Stimulated activated CD4-positive, alpha-beta T cell treated with anti-CD3 and anti-CD28 coated beads, TNF-alpha, amount 100 ng/mL, for 24 hours (primary cell): Measurements from ENCODE around the gene MEIS3.

Source experiments
- DNase-seq, 3 experiments: peaks; one replicate each; pipeline ENCODE4 v3.0.0-alpha.2; 2020; ENCODE audit warnings: low read depth in 3 of 3

MEIS3 gene

DNA sequence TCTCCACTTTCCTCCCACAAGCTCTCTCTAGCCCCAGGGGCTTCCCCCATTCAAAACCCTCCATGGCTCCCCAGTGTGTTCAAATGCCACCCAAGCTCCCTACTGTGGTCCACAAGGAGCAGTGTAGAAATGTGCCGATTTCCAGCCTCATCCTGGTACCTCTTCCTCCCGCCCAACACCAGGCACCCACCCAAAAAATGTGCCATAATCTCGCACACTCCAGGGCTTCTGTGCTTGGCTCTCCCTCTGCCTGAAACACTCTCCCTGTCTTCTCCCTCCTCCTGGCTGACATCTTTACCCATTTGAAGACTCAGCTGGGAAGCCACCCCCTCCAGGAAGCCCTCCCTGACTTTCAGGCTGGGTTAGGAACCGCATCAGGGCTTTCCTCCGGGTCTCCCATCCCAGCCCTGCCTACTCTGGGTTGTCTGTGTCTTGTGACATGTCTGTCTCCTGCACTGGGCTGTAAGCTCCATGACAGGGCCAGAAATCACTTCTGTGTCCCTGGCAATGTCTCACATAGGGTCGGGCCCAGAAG, 16.6 kb upstream of the MEIS3 start:
- no peak for DNase-seq

DNA sequence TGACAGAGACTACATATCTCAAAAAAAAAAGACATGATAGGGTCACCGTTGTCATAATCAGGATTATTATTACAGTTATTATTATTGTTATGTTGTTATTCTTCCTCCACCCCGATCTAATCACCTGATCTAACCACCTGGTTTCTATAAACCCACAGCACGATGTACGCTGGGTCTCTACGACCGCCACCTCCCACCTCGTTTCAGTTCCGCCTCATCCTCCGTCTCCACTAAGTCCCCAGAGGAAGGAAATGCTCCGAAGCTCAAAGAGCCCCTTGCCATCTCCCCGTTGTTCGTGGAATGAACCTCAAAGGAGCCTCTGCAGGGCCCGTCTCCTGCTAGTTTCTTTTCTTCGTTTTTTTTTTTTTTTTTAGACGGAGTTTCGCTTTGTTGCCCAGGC, 15.9 kb upstream of the MEIS3 start:
- no peak for DNase-seq

DNA sequence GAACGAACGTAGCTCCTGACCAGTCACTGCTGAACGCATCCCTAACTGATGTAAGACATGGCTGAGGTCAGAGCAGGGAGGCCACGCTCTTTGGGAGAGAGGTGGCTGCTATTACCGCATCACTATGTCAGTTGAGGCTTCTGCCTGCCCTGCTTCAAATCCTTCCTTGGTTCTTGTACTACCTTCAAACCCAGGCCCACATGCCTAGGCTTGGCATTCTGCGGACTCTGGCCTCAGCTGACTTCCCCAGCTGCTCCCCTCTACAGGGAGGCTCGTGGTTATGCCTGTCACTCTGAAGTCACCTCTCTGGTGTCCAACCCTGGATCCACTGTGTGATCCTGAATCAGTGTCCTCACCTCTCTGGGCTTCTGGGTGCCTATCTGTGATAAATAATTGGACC, 14.8 kb upstream of the MEIS3 start:
- no peak for DNase-seq

DNA sequence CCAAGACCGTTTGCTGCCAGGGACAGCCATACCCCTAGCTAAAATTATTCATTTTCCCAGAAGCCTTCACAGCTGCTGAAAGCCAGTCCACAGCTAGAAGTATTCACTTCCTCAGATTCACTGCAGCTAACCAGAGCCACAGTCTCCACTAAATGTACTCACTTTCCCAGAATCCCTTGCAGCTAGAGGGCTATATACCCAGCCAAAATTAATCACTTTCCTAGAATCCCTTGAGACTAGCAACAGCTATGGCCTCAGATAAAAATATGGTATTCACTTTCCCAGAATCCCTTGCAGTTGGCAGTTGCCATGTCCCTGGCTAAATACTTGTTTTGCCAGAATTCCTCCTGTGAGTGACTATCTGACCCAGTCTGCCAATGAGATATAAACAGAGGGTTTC, 13.8 kb upstream of the MEIS3 start:
- no peak for DNase-seq

DNA sequence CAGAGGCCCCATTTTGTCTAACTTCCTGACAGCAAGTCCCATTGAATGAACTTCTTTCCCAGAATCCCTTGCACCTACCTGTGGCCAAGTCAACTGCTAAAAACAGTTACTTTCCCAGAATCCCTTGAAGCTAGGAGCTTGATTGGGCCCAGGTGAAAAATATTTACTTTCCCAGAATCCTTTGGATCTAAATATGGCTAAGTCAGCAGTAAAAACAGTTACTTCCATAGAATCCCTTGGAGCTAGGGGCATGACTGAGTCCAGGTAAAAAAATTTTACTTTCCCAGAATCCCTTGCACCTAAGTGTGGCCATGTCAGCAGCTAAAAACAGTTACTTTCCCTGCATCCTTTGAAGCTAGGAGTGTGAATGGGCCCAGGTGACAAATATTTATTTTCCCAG, 13.2 kb upstream of the MEIS3 start:
- no peak for DNase-seq

DNA sequence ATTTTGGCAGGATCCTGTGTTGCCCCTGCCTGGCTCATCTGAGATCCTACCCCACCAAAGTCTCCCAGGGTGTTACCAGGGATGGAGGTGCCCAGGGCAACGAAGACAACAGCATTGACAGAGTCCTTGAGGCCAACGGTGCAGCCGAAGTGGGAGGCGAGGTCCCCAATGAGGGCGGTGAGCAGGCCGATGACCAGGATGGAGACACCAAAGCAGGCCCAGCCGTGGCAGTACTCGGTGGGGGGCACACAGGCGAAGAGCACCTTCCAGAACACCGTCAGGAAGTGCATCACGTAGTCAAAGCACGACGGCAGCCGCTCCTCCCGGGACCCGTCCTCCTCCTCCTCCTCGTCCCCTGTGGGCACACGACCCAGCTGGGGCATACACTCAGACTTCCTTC, 12.8 kb upstream of the MEIS3 start:
- DNase-seq = no peak

DNA sequence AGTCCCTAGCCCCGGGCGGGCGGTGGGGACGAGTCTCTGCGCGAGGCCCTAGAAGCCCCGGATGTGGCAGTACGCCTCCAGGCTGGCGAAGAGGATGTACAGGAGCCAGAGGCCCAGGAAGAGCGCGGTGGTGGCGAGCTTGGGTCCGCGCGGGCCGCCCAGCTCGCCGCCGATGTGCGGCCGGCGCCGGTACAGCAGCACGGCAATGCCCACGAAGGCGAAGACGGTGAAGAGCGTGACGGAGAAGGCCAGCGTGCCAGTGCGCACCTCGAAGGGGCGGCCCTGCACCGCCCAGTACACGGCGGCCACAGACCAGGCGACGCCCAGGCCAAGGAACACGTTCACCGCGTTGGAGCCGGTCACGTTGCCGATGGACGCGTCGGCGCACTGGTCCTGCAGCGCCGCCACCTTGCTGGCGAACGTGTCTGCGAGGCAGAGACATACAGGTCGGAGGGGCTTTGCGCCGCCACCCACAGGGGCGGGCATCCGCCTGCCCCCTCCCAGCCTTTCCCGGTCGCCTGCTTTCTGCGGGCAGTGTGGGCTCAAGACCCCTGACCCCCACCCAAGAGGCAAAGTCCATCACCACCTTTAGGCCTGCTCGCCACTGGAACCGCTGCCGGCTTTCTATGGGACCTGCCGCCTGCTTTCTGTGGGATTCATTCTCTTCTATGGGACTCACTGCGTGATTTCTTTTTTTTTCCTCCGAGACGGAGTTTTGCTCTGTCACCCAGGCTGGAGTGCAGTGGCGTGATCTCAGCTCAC, 10.9 kb upstream of the MEIS3 start:
- DNase-seq = peak in 1 of 3 experiments; percentile 26

DNA sequence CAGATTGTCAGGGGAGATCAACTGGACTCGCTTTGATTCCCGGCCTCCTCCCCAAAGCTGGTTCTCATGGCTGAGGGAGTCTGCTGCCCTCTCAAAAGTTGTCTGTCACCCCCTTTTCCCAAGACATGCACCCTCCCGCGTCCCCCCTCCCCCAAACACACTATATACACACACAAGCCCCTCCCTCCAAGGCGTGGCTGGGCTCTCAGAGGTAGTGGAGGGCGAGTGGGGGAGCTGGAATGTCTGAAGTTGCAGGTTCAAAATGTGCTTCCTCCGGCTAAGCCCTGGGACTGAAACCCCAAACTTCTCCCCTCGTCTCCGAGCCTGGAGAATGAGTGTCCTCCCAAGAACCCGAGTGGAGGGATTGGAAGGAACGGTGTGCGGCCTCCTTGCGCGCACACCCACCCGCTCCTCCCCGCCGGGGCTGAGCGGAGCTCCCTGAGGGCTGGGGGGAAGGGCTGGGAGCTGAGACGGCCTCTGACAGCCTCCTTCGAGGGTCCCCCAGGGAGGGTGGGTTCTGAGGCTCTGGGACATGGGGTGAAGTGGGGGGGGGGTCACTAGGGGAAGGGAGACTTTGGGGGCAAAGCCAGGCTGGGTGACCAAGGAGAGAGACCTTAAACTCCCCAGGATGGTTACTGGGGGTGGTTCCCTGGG, 9.9 kb upstream of the MEIS3 start:
- DNase-seq = no peak

DNA sequence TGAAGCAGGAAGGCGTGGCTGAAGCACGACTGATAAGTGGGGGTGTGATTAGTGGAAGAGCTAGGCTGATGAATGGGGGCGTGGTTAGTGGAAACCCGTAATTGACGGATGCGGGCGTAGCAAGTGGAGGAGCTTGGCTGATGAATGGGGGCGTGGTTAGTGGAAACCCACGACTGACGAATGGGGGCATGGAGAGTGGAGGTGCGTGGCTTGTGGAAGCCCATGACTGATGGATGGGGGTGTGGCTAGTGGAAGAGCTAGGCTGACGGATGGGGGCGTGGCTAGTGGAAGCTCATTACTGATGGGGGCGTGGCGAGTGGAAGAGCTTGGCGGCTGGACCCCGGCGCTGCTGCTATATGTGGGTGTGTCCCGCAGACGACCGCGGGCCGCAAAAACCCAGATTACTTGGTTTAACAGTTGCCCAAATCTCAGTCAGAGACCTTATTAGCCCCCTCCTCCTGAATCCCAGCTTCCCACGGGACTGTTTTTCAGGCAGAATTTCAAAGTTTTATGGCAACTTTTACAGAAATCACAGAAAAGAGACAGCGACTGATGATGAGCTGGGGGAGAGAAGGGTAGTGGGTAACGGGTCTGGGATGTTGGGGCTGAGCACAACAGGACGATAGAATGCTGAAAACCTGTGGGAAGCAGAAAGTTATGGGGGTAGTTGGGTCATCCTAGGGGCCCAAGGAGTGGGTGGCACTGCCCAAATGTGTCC, 9.0 kb upstream of the MEIS3 start:
- peak; percentile 74 to 87 (median 75) for DNase-seq

DNA sequence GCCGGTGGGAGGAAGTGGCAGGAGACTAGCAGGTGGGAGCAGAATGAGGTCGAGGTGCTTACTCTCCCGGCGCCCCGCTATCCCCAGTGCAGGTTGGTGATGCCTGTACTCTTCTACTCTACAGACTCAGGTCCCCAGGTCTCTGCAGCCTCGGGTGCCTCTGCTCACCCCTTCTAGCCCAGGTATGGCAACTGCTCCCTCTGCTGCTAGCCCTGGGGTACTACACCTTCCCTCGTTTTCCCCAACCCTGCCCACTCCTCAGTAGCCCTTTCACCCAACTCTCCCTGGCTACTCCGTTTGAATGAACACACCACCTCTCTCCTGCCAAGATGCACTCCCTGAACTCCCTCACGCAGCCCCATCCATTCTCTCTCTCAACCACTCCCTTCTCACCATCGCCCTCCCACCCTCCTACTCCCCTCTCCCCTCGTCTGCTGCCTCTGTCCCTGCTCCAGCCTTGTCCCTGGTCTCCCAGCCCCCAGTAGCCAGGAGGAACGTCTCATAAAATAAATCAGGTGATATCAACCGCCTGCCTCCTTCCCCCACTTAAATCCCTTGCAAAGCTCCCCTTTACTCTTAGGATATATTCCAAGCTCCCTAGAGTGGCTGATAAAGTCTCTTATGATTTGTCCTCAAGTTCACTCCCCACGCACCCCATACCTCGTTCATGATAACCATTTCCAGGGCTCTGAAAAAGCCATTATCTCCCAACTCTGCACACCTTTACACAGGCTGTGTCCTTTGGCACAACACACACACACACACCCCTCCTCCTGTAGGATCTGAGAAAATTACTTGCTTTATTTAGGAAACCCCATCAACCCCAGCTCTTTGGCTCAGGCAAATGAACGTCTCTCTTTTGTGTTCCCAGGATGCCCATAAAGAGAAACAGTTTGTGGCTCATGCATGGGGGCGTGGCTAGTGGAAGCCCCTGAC, 8.2 kb upstream of the MEIS3 start:
- DNase-seq = peak; percentile 52 to 71 (median 56)

DNA sequence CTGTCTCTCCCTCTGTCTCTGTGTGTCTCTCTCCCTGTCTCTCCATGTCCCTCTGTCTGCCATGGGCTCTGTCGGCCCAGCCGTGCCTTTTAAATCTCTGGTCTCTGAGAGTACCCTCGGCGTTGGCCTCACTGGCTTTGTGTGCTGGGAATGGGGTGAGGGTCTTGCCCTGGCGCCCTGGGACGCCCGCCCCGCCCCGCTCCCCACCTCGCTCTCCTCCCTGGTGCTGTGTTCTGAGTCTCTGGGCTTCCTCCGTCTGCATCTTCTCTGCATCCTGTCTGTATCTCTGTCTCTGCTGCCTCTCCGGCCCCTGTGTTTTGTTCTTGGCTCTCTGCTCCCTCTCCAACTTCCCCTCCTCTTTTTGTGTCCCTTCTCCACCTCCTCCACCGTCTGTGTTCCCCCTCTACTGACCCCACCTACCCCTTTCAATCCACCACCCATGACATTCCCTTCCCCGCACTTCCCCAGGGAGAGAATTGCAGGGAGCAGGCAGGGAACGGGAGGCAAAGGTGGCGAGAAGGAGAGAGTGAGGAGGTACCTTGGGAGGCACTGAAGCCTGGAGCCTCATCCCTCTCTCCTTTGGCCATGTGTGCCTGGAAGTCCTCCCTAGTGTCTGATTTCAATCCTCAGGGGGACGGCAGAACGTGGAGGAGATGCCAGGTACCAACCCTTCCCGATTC, 4.0 kb upstream of the MEIS3 start:
- DNase-seq = no peak

DNA sequence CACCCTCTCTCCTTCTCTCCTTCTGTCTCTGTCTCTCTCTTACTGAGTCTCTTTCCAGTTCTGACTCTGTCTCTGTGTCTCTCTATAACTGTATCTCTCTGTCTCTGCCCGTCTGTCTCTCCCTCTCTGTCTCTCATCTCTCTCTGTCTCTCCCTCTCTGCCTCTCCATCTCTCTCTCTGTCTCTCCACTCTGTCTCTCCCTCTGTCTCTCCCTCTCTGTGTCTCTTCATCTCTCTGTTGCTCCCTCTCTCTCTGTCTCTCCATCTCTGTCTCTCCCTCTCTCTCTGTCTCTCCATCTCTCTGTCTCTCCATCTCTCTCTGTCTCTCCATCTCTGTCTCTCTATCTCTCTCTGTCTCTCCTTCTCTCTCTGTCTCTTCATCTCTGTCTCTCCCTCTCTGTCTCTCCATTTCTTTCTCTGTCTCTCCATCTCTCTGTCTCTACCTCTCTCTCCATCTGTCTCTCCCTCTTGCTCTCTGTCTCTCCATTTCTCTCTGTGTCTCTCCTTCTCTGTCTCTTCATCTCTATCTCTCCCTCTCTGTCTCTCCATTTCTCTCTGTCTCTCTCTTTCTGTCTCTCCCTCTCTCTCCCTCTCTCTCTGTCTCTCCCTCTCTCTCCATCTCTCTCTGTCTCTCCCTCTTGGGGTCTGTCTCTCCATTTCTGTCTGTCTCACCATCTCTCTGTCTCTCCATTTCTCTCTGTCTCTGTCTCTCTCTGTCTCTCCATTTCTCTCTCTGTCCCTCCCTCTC, 3.3 kb upstream of the MEIS3 start:
- DNase-seq = no peak

DNA sequence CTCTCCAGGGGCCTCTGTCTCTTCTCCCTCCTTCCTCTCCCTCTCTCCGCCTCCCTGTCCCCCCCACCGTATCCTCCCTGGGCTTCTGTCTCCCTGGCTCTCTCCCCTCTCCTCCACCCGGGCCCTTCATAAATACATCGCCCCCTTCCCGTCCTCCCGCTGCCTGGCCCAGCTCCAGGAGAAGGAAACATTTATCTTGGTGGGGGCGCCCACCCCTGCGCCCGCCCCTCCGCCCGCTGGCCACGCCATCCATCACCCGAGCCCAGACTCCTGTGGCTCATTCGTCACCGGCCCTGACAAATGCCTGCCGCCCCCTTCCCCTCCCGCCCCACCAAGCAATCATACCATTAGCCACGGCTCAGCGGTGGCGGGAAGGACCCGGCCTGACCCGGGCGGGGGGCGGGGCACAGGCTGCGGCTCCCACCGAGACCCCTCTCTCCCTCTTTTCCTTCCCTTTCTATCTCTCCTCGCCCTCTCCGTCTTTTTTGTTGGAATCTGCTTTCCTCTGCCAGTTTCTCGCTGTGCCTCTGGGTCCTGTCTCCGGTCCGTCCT, 2.6 kb upstream of the MEIS3 start:
- DNase-seq = no peak

DNA sequence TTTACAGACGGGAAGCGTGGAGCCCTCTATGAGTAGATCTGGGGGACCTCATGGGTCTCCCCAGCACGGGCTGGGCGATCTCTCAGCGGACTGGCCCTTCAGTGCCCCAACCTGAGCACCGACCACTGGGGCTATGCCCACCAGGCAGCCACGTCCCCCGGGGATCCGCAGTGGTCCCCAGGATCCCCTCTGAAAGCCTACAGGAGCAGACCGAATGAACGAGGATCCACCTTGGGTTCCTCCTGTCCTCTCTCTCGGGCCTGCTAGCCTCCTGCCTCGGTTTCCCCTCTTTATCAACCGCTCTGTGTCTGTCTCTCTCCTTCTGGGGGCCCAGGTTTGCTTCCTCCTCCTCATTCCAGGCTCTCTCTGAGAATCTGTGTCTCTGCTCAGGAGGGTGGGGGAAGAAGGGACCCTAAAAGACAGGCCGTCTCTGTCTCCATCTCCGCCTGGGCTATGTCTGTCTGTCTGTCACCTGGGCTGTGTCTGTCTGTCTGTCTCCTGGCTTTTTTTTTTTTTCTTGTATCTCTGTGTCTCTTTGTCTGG, 2.0 kb upstream of the MEIS3 start:
- DNase-seq = no peak

DNA sequence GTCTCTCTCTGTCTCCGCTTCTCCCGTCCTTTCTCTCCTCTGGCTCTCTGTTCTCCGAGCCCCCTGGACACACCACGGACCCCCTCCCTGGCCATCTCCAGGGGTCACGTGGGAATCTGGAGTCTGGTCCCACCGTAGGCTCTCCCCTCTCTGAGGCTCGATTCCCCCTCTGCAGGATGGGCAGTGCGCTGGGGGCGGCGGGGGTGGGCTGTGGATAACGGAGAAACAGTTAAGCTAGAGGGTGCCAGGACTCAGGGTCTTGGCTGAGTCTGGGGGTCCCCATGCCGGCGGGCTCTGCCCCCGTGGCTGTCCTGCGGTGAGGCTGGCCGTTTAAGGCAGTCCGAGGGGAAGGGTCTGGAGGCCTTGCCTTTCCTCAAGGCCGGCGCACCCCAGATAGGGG, 462 bp upstream of the MEIS3 start:
- no peak for DNase-seq

DNA sequence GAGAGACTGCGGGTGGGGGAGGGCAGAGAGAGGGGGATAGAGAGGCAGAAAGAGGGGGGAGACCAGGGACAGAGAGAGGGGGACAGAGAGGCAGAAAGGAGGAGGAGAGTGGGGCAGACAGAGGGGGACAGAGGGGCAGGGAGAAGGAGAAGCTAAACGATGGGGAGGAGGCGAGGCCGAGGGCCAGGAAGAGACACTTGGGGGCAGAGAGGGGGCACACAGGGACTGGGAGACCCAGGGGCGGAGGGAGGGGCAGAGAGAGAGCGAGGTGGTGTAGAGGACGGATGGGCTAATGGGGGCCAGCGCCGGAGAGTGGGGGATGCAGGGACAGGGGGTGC, 666 bp downstream of the MEIS3 start:
- no peak for DNase-seq

DNA sequence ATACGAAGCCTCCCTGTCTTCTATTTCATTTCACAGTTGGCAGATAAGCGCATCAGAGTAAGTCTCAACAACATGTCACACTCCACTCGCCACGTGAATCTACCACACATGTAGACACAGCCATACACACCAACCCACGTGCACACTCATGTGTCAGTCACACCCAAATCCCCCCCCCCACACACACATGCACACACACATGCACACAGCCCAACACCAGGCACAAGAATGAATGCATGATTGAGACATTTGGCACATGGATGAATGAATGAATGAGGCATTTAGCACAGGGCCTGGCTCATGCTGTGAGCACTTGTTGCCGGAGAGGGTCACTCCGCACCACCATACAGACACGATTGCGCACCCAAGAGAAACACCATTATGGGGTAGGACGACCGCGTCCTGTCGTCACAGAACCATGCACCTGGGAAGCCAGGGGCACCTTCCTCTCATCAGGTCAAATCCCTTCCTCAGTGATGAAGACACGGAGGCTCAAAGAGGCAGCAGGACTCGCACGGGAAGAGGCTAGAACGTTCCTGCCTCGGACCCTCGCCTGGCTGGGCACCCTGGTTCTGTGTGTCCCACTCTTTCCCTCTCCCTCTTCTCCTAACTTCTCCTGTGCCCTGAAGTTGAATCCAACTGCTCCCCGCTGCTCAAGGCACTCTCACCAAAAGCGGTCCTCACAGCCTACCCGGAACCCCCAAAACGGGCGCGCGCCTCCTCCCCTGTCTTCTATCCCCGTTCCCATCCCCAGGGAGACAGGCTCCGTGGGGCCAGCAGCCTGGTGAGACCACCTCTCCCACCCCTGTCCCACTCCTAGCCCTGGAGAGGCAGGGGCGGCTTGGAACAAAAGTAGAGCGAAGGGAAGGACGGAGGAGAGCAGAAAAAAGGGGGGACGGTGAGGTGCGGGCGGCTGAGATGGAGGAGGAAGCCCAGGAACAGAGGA, 1.3 kb downstream of the MEIS3 start:
- no peak for DNase-seq

DNA sequence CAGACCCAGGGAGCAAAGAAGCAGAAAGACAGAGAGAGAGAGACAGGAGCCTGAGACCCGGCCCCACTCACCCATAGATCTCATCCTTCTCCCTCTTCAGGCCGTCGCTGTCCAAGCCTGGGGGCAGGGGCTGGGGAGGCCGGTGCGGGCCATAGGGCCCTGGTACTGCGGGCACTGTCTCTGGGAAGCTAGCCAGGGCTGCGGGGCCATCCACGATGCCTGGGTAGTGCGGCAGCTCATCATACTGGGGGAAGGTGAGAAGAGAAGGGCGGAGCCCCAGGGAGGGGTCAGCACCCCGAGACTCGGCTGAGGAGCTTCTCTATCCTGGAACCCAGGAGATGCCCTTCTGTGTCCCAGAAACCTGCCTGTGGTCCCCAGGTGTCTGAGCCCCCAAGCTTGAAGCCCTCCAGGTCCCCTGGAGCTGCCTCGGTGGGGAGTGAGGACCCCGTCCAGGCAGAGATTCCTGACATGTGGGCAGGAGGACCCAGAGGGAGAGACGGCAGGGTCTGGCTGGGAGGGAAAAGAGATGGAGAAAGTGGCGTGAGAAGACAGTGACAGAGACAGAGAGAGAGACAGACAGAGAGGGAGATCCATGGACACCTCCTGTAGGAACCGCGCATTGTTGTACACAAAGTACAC, 2.1 kb downstream of the MEIS3 start:
- no peak for DNase-seq
